Activated CD4-positive, alpha-beta T cell treated with anti-CD3 and anti-CD28 coated beads, Interleukin-2, amount 50 U/mL, for 1 hour (primary cell): Measurements from ENCODE around the gene DMRT2.

Experiments used
- DNase-seq: peaks from one replicate; pipeline ENCODE4 v3.0.0-alpha.2; 2020

DMRT2 gene

DNA sequence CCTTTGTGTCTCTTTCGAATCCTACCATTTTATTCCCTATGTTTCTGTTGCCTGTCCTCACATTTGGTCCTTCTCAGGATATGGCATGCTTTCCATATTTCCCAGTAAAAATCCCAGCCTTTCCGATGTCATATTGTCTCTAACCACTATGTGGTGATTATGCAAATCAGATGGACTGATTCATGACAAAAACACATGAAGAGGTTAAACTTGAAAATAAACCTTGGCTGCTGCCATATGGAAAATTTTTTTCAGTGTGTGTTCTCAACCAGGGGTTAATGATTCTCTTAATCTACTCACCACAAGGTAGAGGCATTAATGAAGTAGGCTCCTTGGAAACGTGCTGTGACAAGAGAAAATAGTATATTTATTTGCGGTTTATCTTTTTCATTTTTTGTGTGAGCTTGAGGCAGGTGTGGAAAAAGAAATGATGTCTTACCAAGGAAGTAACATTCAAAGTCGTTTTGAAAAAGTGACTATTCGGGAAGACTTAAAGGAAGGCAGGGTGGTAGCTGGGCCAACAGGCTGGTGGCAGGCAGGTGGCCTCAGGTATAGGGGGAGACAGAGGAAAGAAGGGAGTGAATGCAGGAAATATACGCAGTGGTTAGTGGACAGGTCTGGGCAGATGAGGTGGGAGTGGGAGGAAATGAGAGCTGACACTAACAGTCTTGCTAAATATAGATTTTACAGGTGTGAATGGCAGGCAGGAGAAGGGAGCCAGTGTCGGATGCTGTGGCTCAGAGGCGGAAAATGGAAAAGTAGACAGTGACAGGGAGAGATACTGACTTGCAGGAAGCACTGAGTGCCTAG is 46.2 kb downstream of the DMRT2 start:
- DNase-seq = no peak

DNA sequence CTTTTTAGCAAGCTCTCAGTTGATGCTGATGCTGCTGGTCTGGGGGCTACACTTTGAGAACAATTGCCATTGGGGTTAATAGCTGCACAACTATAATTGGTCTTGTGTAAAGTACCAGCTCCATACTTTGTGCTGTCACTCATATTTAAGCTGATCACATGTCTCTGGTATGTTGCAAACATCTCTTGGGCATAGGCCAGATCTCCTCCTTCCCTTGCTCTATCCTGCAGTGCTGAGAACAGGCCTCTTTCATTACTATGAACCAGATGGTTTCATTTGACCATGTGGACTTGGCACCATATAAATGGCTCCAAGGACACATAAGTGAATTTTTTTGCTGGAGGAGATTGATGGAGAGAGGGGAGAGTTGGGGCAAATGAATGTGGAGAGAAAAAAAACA is 48.4 kb downstream of the DMRT2 start:
- DNase-seq = no peak

DNA sequence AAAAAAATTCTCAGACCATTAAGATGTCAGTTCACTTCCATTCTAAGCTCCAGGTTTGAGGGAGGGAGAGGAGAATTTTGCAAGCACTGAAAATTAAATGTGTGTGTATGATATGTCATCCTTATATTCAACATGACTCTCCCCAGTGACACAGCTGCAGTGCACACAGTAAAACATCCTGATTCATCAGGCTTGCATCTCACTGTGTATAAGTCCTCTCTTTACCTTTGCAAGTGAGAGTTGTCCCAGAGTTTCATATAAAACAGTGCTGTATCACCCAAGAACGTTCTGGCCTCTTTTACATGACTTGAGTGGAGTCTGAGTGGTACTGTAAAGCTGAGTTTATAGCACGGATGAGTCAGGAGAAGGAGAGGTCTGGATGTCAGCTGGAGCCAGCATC is 50.0 kb downstream of the DMRT2 start:
- DNase-seq = no peak

DNA sequence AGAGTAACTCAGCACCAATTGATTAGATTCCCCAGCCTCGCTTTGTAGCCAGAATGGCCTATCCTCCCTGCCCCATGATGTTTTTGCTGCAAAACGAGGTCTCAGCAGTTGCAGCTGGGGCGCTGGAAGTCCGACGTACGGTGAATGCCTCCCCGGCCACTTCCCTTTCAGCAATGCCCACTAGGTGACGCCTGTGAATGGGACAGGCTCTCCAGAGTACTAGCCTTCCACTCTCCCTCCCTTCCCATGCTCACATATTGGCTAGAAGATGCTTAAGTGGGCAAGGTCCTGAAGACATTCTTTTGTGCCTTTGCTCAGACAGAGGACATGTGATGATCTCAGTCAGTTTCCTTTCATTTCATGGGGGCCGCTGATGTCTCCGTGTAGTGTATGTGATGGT is 50.8 kb downstream of the DMRT2 start:
- DNase-seq = no peak

DNA sequence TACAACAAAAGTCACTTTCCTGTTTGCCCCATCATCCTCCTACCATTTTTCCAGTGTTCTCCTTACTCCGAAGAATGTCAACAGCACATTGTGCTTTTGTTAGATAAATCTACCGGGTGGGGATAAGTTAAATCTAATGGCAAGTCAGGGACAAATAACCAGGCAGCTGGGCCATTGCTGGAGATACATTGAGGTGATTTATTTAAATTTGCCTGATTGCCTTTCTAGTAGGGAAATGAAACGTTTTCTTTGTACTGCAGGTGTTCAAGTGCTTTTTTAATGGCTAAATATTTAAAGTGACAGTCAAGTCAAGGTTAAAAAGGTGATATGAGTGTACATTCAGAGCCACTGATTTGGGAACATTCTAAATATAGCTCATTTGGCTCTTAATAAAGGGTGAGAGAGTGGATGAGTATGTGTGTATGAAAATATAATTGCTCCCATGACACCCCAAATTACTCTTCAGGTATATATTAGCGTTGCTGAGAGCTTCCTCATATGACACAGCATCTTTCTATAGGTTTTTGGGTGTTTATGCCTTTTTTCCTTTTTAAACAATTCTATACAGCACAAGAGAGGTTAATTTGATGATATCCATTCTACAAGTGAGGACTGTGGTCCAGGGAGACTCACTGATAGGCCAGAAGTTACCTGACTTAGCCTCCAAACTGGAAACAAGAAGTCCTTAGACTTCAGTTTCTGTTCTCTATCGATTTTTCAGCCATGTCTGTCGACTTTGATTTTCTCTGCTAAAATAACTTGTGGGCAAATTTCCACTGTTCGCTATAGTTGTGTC is 51.9 kb downstream of the DMRT2 start:
- DNase-seq = no peak

DNA sequence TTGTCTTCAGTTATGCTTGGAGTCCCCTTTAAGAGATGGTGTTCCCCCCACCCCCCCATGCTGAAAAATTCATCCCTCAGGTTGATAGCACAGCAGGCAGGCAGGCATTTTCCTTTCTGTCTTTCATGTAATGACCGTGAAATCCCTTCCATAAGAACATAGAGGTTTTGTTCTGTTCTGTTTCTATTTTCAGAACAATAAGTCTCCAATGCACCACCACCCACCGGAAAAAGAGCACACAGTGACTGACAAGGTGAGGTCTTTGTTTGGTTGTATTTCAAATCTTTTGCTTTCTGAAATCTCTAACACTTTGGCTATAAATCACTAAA is 52.4 kb downstream of the DMRT2 start:
- no peak for DNase-seq
